ENCODE results near the gene ADAMTSL1.

ADAMTSL1 gene

DNA sequence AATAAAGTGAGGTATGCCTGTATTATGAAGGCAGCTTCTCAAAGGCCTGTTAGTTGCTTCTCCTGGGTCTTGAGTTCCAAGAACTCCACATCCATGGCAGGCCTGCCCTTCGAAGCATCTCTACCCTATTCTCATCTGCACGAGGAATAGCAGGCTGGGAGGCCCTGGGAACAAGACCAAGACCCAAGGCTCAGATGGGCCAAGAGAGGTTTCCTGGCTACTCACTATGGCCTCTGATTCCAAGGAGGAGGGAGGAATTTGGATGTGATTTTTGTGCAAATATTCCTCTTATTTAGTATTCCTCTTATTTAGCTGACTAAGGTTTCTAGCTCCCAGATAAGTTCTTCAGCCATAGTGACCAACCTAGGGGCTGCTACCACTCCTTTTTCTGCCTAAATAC is 407.8 kb downstream of the ADAMTSL1 start:
- no peak for DNase-seq

DNA sequence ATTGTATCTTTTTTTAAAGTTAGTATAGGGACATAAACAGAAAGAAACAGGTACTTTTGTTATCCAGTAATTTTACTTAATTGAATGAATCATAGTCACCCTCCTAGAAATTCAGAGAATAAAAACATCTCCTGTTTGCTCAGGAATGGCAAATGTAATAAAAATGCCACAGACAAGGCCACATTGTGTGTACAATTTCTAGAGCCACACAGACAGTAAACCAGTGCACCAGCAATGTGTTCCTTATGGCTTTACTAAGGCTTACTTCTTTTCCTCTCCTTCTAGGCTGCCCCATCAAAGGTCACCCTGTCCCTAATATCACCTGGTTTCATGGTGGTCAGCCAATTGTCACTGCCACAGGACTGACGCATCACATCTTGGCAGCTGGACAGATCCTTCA is 413.6 kb downstream of the ADAMTSL1 start:
- no peak for DNase-seq

DNA sequence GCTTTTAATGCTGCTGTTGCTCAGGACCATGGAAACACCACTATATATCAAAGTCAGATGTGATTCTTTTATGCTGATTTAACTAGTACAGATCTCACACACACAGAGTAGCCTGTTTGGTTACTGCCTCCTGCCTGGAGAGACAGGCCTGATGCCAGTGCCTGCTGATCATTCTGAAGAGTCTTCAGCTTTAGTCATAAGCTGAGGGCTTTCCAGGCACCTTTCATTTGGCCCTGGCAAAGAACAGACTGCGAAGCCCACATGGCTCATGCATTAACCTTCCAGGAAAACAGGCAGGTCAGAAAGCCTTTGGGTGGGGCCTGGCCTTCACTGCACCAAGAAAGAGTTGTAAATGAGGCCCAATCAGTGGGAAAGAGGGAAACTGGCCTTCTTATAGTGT is 414.3 kb downstream of the ADAMTSL1 start:
- no peak for DNase-seq

DNA sequence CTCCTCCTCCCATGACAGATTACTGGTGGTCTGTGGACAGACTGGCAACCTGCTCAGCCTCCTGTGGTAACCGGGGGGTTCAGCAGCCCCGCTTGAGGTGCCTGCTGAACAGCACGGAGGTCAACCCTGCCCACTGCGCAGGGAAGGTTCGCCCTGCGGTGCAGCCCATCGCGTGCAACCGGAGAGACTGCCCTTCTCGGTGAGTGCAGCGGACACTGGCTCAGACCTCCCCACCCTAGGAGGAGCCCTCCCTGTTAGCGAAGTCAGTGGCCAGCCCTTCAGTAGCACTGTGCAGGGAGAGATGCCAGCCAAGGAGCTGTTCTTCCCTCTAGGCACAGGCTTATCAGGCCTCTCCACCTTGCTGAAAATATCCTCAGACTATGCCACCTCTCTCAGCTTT is 415.6 kb downstream of the ADAMTSL1 start:
- DNase-seq, result no peak

DNA sequence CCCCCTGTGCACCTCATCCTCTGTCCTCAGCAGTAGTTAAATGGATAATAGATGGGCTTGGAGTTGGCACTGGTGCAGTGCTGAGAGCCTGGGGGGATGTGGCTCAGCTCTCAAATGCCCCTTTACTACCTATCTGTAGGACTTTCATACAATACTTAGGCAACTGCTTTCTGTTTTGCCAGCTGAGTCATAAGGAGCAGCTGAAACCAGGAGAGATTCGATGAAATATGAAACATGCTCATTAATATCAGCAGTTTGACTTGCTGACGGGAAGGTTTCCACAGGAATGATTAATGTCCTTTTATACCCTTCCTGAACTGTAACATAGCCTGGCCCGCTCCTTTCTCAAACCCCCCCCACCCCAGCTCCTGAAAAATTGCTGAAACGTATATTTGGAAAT is 416.4 kb downstream of the ADAMTSL1 start:
- DNase-seq, result no peak

DNA sequence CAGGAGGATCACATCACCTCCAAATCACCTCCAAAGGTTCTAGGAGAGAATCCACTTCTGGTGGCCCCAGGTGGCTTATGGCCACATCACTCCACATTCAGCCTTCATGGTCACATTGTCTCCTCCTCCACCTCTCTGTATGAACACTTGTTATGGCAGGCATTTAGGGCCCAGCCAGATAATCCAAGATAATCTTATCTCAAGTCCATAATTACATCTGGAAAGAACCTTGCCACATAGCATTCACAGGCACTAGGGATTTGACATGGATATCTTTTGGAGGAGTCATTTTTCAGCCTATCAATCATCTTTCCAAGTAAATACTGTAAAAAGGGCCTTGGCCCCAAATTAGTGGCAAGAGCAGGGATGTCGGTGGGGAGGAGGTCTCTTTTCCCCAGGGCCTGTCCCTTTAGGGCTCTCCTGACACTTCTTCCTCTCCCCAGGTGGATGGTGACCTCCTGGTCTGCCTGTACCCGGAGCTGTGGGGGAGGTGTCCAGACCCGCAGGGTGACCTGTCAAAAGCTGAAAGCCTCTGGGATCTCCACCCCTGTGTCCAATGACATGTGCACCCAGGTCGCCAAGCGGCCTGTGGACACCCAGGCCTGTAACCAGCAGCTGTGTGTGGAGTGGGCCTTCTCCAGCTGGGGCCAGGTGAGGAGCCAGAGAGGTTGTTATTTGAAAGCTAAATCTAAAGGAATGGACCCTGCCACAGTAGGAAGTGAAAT is 418.2 kb downstream of the ADAMTSL1 start:
- no peak for DNase-seq

DNA sequence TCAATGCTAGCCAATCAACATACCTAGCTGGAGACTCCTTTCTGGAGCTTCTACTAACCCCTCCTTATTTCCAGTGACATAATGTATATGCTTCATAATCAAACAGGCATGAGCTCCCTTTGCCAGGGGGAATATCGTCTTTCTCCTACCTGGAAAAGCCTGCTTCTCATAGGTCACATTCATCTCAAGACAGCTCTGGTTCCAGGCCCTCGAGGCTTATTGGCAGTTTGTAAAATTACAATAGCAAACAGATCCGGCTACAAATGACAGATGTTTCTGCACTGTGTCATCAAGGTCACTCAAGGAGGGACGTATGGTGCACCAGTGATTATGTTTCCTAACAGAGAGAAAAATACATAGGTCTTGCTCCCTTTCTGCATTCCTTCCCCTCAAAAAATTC is 419.1 kb downstream of the ADAMTSL1 start:
- no peak for DNase-seq

DNA sequence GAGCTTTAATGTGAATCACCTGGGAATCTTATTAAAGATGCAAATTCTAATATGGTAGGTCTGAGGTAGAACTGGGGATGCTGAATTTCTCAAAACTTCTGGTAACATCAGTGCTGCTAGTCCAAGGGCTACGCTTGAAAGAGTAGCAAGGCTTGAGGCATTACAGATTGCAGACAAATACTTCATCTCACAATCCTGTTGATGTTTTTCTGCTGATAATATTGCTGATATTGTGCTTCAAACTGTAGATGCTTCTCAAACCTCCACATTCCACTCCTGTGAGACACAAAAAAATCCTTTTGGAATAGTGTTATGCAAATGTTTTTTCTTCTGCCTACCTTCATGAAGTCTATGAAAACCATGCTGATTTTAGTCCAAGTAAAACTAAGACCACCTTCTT is 419.5 kb downstream of the ADAMTSL1 start:
- DNase-seq, result no peak

DNA sequence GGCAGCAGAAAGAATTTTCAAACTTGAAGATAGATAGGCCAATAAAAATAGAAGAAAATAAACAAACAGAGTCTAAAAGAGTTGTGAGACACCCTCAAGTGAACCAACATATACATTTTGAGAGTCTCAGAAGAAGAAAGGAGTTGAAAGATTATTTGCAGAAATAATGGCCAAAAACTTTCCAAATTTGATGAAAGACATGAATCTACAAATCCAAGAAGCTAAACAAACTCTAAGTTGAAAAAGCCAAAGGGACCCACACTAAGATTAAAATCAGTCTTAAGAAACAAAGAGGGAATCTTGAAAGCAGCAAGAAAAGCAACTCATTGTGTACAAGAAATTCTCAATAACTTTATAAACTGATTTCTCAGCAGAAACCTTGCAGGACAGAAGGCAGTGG is 422.1 kb downstream of the ADAMTSL1 start:
- no peak for DNase-seq

DNA sequence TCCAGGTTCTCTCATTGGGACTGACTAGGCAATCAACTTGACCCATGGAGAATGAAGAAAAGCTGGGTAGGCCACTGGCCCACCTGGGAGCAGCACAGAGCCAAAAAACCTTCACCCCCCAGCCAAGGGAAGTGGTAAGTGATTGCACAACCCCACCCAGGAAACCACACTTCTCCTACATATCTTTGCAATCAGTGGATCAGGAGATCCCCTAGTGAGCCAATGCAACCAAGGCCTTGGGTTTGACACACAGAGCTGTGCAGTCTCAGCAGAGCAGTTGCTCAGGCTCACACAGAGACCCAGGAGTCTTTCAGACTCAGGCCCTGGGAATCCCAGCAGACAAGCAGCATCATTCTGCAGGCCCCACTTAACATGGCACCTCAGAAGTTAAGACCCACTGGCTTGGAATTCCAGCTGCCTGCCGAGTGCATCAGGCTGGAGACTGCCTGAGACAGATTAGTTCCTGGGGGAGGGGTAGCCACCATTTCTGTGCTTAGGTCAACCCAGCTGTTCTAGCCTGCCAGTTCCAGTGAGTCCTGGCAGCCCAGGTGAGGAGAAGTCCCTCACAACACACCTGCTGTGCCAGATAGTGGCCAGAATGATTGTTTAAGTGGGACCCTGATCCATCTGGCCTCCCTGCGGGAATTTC is 422.7 kb downstream of the ADAMTSL1 start:
- DNase-seq, result no peak

DNA sequence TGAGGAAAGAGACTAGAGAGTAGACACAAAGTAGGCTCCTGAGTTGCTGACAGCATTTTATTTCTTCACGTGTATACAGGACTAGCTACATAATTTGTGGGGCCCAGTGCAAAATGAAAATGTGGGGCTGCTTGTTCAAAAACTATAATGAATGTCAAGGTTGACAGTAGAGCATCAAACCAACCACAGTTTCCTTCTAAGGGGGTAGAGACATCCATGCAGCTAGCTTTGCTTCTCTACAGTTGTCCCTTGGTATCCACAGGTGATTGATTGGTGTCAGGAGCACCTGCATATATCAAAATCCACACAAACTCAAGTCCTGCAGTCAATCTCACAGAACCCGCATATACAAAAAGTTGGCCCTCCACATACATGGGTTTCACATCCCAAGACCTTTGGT is 429.5 kb downstream of the ADAMTSL1 start:
- no peak for DNase-seq

DNA sequence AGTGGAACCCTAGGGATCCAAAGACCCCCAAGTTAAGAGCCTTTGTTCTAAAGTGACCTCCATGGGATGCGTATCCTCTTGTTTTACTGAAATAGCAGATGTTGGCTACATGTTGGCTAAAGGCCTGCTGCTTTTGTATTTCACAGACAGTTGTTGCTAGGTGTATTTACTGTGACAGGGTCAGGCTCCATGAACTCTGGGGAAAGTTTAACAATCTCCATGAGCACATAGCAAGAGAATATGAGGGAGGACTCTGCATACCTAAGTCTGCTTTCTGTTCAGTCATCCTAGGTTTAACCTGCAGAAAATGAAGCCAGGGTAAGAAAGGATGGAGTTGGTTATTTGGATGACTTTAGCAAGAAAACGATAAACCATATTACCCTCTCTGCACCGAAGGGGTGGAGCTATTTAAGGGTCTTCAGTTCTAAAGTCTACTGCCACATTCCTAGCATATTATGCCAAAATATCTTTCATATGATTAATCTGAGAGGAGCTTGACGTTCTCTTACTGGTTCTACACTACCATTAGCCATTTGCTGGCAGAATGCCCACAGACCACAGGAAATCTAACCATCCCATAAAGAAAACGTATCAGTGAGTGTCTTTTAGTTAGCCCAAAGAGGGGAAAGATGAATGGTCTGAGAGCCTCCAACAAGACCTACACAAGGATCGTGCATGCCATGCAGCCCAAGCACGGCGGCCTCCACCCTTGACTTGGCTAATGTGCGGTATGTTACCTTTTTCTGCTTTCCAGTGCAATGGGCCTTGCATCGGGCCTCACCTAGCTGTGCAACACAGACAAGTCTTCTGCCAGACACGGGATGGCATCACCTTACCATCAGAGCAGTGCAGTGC is 431.3 kb downstream of the ADAMTSL1 start:
- no peak for DNase-seq

DNA sequence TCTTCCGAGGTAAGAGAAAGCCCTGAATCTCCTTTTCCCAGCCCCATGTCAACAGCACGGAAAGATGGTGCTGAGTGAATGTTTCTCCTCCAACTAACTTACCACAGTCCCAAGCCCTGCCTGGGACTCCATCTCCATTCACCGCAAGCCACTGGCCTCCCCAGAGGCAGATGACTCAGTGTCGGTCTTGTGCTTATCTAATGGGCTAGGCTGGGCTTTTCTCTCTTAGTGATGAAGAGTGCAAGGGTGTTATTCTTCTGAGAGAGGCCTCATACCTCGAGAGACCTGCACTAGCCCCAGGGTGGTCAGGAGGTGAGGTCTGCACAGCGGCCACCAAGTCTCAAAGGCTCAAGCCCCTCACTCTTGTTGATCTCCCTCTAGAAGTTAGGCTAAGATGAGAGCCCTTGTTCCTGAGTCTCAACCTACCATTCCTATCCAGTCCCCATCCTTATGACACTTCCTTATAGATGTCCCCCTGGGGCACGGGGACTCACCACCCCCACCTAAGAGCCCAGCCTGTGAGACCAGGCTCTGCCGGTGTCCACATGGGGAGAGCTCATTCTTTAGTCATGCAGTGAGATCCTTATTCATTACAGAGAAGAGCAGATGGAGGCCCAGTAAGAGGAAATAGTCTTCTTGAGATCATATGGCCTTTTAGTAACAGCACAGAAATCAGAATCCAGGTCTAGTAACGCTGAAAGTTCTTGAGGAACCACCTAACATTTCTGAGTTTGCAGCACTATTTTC is 432.1 kb downstream of the ADAMTSL1 start:
- DNase-seq, result no peak

DNA sequence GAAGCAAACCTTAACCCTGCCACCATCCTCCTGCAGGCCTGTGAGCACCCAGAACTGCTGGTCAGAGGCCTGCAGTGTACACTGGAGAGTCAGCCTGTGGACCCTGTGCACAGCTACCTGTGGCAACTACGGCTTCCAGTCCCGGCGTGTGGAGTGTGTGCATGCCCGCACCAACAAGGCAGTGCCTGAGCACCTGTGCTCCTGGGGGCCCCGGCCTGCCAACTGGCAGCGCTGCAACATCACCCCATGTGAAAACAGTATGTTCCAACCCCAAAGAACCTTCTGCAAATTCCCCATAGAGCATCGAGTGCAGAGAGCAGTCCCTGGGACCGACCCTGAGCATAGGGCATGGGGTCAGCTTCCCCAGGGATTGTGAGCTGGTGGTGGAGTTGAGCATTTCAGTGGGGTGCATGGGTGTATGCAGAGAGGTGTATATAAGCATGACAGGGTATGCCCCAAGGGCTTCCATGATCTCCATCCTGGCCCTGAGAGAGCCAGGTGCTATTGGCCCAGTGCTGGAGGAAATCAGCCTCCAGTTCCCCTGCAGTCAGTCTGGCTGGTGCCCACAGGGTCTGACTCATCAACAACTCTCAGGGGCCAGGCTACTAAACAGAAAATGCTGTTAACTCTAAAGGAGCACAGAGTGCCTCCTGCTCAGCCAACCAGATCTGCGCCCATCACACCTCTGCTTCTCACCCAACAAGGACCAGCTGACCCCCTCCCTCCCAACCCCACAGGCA is 432.9 kb downstream of the ADAMTSL1 start:
- no peak for DNase-seq

DNA sequence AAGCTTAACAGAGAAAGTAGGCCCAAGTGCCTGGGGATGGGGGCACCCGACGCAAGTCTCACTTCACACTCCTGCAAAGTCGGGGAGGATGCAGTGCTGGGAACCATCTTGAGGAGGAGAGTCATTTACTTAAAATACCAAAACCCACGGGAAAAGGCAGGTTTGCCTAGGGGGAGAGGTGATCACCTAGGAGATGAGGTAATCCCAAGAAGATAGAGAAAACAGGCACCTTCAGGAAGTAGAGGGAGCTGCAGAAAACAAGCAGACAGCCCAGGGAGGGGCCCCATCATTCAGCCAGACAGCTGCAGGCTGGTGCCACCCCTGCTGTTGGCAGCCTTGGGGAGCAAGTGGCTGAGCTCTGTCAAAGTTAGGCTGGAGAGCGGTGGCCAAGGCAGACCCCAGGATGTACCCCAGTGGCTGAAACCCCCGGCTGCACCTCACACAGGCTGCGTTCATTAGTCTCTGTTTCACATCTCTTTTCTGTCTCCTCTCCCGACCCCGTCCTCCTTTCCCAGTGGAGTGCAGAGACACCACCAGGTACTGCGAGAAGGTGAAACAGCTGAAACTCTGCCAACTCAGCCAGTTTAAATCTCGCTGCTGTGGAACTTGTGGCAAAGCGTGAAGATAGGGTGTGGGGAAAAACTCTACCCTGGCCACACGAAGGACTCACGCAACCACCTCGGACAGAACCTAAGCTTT is 434.1 kb downstream of the ADAMTSL1 start:
- DNase-seq, result no peak

DNA sequence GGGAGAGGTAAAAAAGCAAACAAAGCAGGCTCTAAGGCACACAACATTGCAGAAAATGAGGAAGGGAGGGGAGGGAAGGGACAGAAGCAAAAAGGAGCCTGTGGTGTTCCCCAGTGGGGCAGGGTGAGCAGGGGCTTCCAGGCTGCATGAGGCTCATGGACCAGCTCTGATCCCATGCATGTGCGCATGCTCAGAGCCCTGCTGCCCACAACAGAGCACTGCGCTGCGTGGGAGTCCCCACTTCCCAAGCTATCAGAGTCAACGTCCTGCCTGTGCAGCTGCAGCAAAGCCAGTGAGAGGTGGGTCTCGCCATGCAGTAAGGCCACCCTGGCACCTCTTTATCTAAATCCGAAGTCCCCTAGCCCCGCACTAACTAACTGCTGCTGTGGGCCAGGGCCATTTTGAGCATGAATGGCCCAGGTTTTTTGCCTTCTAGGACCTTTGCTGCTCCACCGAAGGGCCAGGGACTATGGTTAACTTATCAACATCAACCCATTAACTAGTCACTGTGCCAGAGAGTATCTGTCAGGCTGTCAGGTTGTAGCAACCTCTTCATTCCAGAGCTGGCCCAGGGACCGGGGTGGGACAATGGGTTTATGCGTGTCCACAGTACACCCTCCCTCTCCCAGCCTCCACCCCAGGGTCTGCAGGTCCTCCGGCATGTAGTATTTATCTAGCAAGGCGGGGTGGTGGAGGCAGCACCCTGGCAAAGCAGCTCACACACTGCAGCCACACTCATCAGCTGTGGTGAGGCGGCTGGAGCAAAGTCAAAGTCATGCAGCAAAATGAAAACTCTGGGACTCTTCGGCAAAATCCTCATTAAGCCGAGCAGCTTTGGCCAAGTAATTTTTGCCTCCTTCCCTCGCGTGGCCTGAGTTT is 435.4 kb downstream of the ADAMTSL1 start:
- DNase-seq, result no peak

DNA sequence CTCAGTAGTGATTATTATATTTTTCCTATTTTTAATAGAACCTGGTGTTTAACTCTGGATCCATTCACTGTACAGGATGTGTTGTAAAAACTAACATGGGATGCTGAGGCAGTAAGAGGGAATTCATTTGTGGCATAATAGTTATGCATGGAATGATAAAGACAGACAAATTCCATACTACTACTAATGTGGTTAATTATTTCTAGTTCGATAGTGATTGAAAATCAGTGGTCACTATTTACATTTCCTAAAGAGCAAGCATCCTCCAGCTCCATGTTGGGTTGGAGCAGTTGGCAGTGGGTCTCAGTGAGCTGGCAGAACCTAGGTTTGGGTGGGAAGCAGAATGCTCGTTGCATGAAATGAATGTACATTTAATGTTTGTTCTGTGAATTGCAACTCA is 436.5 kb downstream of the ADAMTSL1 start:
- no peak for DNase-seq

DNA sequence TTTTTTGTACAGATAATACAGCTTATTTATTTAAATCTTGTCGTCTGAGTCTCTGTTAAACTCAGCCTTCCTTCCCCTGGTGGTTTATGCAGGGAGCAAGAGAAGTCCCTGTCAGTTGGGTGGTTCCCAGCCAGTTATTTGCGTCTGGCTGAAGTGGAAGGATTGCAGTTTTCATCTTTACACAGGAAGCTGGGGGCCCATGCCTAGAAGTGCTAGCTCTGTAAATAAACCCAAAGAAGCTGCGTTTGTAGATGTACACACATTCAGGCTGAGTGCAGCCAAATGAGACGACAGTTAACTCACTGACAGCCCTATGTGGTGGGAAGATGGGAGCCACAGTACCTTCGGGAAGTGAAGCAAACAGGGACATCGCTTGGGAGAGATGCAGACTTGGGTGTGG is 437.0 kb downstream of the ADAMTSL1 start:
- no peak for DNase-seq

DNA sequence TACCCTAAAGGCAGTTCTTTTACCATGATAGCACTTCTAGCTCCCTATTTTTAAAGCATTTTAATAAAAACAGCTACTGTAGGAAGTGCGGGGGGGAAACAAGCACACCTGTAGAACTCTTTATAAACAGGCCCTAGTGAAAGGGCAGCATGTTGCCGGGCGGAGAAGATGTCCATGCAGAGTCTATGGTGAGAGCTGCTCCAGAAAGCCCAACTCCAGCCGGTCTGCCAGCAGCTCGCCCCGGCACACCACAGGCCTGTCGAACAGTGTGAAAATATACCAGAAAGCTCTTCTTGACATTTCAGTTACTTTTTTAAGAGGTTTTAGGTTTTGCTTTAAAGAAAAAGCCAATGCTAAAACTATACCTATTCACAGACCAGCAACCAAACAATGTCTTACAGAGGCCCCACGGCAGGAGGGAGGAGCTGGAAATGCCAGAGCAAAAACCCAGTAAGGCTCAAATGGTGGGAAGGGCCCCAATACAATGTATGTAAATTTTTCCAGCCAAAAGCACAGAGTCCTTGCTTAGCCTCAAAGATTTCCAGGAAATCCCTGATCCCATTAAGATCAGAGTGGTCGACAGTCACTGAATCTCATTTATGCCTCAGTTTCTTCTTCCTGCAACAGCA is 437.9 kb downstream of the ADAMTSL1 start:
- DNase-seq, result no peak
